Tibial nerve (tissue), 4 donors: Measurements from ENCODE around the gene GDAP1L1. TPM values are rescaled to one million over a fixed set of nuclear protein-coding genes. Genes with fewer than 3 reads are reported as not detected.

Experiments used
- DNase-seq, 2 donors: peaks; one replicate each; pipeline ENCODE4 v3.0.0-alpha.2; 2019; ENCODE audit warnings: low spot score in 2 of 2
- H3K27ac ChIP-seq, 4 donors: fragments of 200-600 bp; sonication (generic) in 3 of 4; one replicate each; pipeline ENCODE4 v1.5.1; 2017 to 2019; ENCODE audit warnings: mild to moderate bottlenecking in 1 of 4
- H3K27me3 ChIP-seq, 2 donors: fragments of 200-600 bp; sonication (generic) in 1 of 2; one replicate each; pipeline versions ENCODE4 v1.5.1 to v1.6.0; 2017 to 2019
- H3K36me3 ChIP-seq, 3 donors: fragments of 200-600 bp; sonication (generic); one replicate each; pipeline ENCODE4 v1.5.1; 2018 to 2019
- H3K4me1 ChIP-seq, 4 donors: fragments of 200-600 bp; sonication (generic) in 3 of 4; one replicate each; pipeline ENCODE4 v1.5.1; 2017 to 2019
- H3K4me3 ChIP-seq, 4 donors: fragments of 200-600 bp; sonication (generic) in 3 of 4; one replicate each; pipeline ENCODE4 v1.5.1; 2017 to 2019; ENCODE audit warnings: mild to moderate bottlenecking in 1 of 4, moderate library complexity in 1 of 4
- H3K9me3 ChIP-seq, 4 donors: fragments of 200-600 bp; sonication (generic) in 3 of 4; one replicate each; pipeline ENCODE4 v1.5.1; 2017 to 2019
- EP300 ChIP-seq, 2 donors: sonication (generic); formaldehyde crosslinking; IDR thresholded peaks; one replicate each; pipeline ENCODE4 v1.6.1; 2017; ENCODE audit warnings: antibody characterized with exemption in 2 of 2, mild to moderate bottlenecking in 1 of 2
- POLR2A ChIP-seq, 2 donors: fragments of 450-650 bp; IDR thresholded peaks; one replicate each; pipeline ENCODE4 v1.6.1; 2017; ENCODE audit warnings: antibody characterized with exemption in 2 of 2, mild to moderate bottlenecking in 2 of 2, moderate library complexity in 2 of 2
- WGBS, 2 donors: methylation state at CpG; one replicate each; pipeline ENCODE4 v1.1.5; 2018; 5-methylcytosine and 5-hydroxymethylcytosine counted together
- total RNA-seq, 4 donors: library from RNA; depleted of rRNA; stranded (reverse); fragments of >200 nt; gene quantifications; one replicate each; pipeline ENCODE4 v1.1.0, GENCODE V29; 2016
- TF ChIP-seq, protein P1 (sequence below), 5 experiments: fragments of 200-600 bp in 3 of 5; fragments of 450-650 bp in 2 of 5; sonication (generic) in 3 of 5; IDR thresholded peaks; one replicate each; pipeline ENCODE4 v1.5.1; 2016 to 2019; ENCODE audit warnings: antibody characterized with exemption in 5 of 5, mild to moderate bottlenecking in 3 of 5, moderate library complexity in 2 of 5

The GDAP1L1 gene
- total RNA-seq, 4 donors from 2014 or later = not detected

GRCh38 chr20:44208165-44208564 is 38.9 kb upstream of the GDAP1L1 start:
- TF ChIP-seq, protein P1, sequence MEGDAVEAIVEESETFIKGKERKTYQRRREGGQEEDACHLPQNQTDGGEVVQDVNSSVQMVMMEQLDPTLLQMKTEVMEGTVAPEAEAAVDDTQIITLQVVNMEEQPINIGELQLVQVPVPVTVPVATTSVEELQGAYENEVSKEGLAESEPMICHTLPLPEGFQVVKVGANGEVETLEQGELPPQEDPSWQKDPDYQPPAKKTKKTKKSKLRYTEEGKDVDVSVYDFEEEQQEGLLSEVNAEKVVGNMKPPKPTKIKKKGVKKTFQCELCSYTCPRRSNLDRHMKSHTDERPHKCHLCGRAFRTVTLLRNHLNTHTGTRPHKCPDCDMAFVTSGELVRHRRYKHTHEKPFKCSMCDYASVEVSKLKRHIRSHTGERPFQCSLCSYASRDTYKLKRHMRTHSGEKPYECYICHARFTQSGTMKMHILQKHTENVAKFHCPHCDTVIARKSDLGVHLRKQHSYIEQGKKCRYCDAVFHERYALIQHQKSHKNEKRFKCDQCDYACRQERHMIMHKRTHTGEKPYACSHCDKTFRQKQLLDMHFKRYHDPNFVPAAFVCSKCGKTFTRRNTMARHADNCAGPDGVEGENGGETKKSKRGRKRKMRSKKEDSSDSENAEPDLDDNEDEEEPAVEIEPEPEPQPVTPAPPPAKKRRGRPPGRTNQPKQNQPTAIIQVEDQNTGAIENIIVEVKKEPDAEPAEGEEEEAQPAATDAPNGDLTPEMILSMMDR (IDR thresholded peaks at IDR 0.05) = no peak
- TF ChIP-seq EP300 (IDR thresholded peaks at IDR 0.05) (no peak), POLR2A (IDR thresholded peaks at IDR 0.05) (no peak)
- 35 to 43% methylated on average over 7 of the region's 7 CpGs for WGBS, 2 donors
- peaks cover 0 to 71% (median 30%) of the 10 kb centered on the region in 4 donors for H3K4me1 ChIP-seq

DNA sequence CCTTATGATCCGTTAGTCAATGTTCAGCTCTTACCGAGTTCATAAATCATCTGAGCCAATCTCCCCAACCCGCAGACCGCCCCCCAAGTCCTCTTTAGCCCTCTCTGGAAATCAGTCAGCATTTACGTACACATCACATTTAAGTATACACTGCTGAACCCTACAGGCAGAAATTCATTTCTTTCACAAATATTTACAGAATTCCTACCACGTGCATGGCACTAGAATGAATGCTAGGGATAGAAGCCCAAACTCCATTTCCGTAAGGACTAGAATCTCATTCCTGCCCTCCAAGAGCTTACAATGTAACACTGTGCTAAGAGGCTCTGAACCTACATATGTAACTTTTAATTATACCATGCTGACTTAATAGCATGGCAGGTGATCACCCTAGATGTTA is 38.3 kb upstream of the GDAP1L1 start:
- no peaks in the 10 kb centered on the region for H3K27me3 ChIP-seq
- WGBS, 2 donors = 23 to 31% methylated on average over 7 of the region's 7 CpGs
- H3K4me1 ChIP-seq = peaks cover 0 to 66% (median 29%) of the 10 kb centered on the region in 4 donors
- H3K36me3 ChIP-seq = peaks cover 2 to 25% (median 3%) of the 10 kb centered on the region in 3 donors
- DNase-seq = no peak
- H3K9me3 ChIP-seq = no peaks in the 10 kb centered on the region
- no peak for TF ChIP-seq EP300 (IDR thresholded peaks at IDR 0.05)
- TF ChIP-seq, protein P1 (IDR thresholded peaks at IDR 0.05) = no peak
- no peak for TF ChIP-seq POLR2A (IDR thresholded peaks at IDR 0.05)
- H3K27ac ChIP-seq = peak overlapping the region in 2 of 4 donors; percentile 96 to 99
- H3K4me3 ChIP-seq = peak overlapping the region; percentile 87 to 97 (median 92)

More at GRCh38 chr20:44208165-44208564, 38.9 kb upstream of the GDAP1L1 start:
- DNase-seq = no peak
- Histone ChIP-seq H3K36me3 (peaks cover 2 to 25% (median 3%) of the 10 kb centered on the region in 3 donors), H3K4me3 (no peak overlapping the region), H3K9me3 (no peaks in the 10 kb centered on the region), H3K27me3 (no peaks in the 10 kb centered on the region), H3K27ac (peak overlapping the region in 2 of 4 donors; percentile 11 to 26)

- Histone ChIP-seq H3K4me3 (peak overlapping the region; percentile 87 to 97 (median 92)), H3K9me3 (no peaks in the 10 kb centered on the region), H3K36me3 (peaks cover under 1 to 19% (median 2%) of the 10 kb centered on the region in 3 donors), H3K4me1 (peaks cover 0 to 58% (median 24%) of the 10 kb centered on the region in 4 donors), H3K27me3 (no peaks in the 10 kb centered on the region), H3K27ac (peak overlapping the region; percentile 91 to 99 (median 97))
- no peak for DNase-seq
- TF ChIP-seq POLR2A (IDR thresholded peaks at IDR 0.05) (no peak), EP300 (IDR thresholded peaks at IDR 0.05) (no peak)
- TF ChIP-seq, protein P1 (IDR thresholded peaks at IDR 0.05) = no peak
- WGBS, 2 donors = 0% methylated on average over 31 of the region's 31 CpGs
Observed at GRCh38 chr20:44209686-44210405, 37.3 kb upstream of the GDAP1L1 start.

- TF ChIP-seq EP300 (IDR thresholded peaks at IDR 0.05) = peak; percentile 95 to 100
- TF ChIP-seq, protein P1 (IDR thresholded peaks at IDR 0.05) = peak in 2 of 5 experiments; percentile 31 to 43
- TF ChIP-seq POLR2A (IDR thresholded peaks at IDR 0.05) = peak; percentile 62 to 94
- H3K27ac ChIP-seq = peak within 1 kb of the TSS; percentile 92 to 99 (median 97)
- 0 to 1% methylated on average over 46 to 67 of the region's 79 CpGs for WGBS, 2 donors
- no peaks in the 10 kb centered on the region for H3K9me3 ChIP-seq
- no peaks in the 10 kb centered on the region for H3K27me3 ChIP-seq
- peaks cover 0 to 11% (median 2%) of the 10 kb centered on the region in 3 donors for H3K36me3 ChIP-seq
- DNase-seq = peak; percentile 96 to 97
- H3K4me1 ChIP-seq = peaks cover 0 to 65% (median 24%) of the 10 kb centered on the region in 4 donors
- H3K4me3 ChIP-seq = peak within 1 kb of the TSS; percentile 87 to 97 (median 92)
Observed at GRCh38 chr20:44210406-44211176, 36.5 kb upstream of the GDAP1L1 start, which contains the start of gene OSER1. OSER1 (minus strand) TSS chr20:44210771; CDS start chr20:44206957, 3,814 bp downstream.
